Cardiac fibroblast (primary cell): Measurements from ENCODE around the gene MT1A.
A peak's percentile ranks its signal among the peaks of the same experiment; 100 is the strongest.
"Not testable (repeated sequence)": the region's sequence is repeated elsewhere in the genome, so short reads cannot be mapped to it uniquely, and the experiment has no call there.

Source experiments
- DNase-seq, 2 donors: peaks; one replicate each; pipeline versions ENCODE4 v3.0.0 to v3.0.0-alpha.2; 2010; ENCODE audit warnings: low read depth in 2 of 2
- H3K4me3 ChIP-seq, 2 donors: replicated peaks in 1 of 2; 1 replicate in 1 of 2; 2 replicates in 1 of 2; pipeline ENCODE4 v1.5.1; 2011; ENCODE audit warnings: low read depth in 2 of 2, low read length in 2 of 2, mild to moderate bottlenecking in 2 of 2, moderate library complexity in 1 of 2
- CTCF ChIP-seq: IDR thresholded peaks from one replicate; pipeline ENCODE4 v1.5.1; 2011; ENCODE audit warnings: low read depth, mild to moderate bottlenecking, low read length, inconsistent platforms

Gene MT1A

GRCh38 chr16:56673921-56674320 lies 35.5 kb downstream of the MT1A start:
- peak; percentile 52 for TF ChIP-seq CTCF
- H3K4me3 ChIP-seq: no peak overlapping the region
- DNase-seq: peak; percentile 42 to 56

GRCh38 chr16:56674570-56674969 lies 36.1 kb downstream of the MT1A start:
- H3K4me3 ChIP-seq, DNase-seq: not testable (repeated sequence)

GRCh38 chr16:56675685-56676210 lies 37.3 kb downstream of the MT1A start:
- H3K4me3 ChIP-seq: no peak overlapping the region
- DNase-seq: no peak
- TF ChIP-seq CTCF: no peak

- no peak overlapping the region for H3K4me3 ChIP-seq
- TF ChIP-seq CTCF: no peak
- DNase-seq: no peak
These were observed 39.0 kb downstream of the MT1A start for GRCh38 chr16:56677474-56677873.

GRCh38 chr16:56679078-56679730 lies 40.7 kb downstream of the MT1A start:
- no peak for DNase-seq
- TF ChIP-seq CTCF: no peak
- H3K4me3 ChIP-seq: no peak overlapping the region

GRCh38 chr16:56679818-56680217 lies 41.4 kb downstream of the MT1A start:
- no peak for DNase-seq
- no peak for TF ChIP-seq CTCF
- no peak overlapping the region for H3K4me3 ChIP-seq

- H3K4me3 ChIP-seq: peak within 1 kb of the TSS; percentile 52 to 70
- no peak for TF ChIP-seq CTCF
- peak; percentile 90 to 94 for DNase-seq
These were observed 43.7 kb downstream of the MT1A start, which contains the start of gene MT1X for GRCh38 chr16:56681939-56682702. Gene MT1X (plus strand): TSS chr16:56682470. CDS start chr16:56682541, 71 bp downstream.
